Uterus (tissue), 2 donors: Measurements from ENCODE around the gene PANX2.

Source experiments
- POLR2A ChIP-seq, 2 donors: fragments of 450-650 bp; IDR thresholded peaks; one replicate each; pipeline ENCODE4 v1.6.1; 2016; ENCODE audit warnings: antibody characterized with exemption in 2 of 2, mild to moderate bottlenecking in 1 of 2, moderate library complexity in 1 of 2
- TF ChIP-seq, protein P1 (sequence below), 4 experiments: fragments of 200-600 bp in 2 of 4; fragments of 450-650 bp in 2 of 4; sonication (generic) in 2 of 4; IDR thresholded peaks; one replicate each; pipeline ENCODE4 v1.5.1; 2016 to 2019; ENCODE audit warnings: antibody characterized with exemption in 4 of 4, mild to moderate bottlenecking in 2 of 4, moderate library complexity in 1 of 4

DNA sequence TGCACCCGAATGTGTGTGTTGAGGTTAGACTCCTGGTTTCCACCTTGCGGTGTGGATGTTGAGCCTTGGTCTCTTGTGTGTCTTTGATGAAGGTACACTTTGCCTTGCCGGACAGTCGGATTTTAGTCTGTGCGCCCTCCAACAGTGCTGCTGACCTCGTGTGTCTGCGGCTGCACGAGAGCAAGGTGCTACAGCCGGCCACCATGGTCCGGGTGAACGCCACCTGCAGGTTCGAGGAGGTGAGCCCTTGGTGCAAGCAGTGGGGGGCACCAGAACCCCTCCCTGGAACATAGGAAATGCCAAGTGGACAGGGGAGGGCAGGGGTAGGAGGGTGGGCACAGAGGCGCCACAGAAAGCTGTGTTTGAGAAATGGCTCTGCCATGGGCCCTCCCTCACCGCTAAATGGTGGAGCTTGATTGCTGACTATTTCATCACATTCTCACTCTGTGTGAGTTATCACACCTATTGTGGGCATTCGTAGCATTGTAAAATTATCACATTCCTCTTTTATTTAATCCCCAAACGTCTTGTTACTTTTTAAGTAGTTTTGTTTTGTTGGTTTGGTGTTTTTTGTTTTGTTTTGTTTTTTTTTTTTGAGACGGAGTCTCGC, 26.4 kb upstream of the PANX2 start:
- no peak for TF ChIP-seq POLR2A (IDR thresholded peaks at IDR 0.05)
- TF ChIP-seq, protein P1, sequence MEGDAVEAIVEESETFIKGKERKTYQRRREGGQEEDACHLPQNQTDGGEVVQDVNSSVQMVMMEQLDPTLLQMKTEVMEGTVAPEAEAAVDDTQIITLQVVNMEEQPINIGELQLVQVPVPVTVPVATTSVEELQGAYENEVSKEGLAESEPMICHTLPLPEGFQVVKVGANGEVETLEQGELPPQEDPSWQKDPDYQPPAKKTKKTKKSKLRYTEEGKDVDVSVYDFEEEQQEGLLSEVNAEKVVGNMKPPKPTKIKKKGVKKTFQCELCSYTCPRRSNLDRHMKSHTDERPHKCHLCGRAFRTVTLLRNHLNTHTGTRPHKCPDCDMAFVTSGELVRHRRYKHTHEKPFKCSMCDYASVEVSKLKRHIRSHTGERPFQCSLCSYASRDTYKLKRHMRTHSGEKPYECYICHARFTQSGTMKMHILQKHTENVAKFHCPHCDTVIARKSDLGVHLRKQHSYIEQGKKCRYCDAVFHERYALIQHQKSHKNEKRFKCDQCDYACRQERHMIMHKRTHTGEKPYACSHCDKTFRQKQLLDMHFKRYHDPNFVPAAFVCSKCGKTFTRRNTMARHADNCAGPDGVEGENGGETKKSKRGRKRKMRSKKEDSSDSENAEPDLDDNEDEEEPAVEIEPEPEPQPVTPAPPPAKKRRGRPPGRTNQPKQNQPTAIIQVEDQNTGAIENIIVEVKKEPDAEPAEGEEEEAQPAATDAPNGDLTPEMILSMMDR (IDR thresholded peaks at IDR 0.05), result no peak
